DMS53 treated with DMSO at 0.1 percent for 48 hours (cell line): Measurements from ENCODE around the gene RGS7.
"Not testable (repeated sequence)": the region's sequence is repeated elsewhere in the genome, so short reads cannot be mapped to it uniquely, and the experiment has no call there.

ENCODE experiments used
- DNase-seq: peaks from one replicate; lab custom pipeline; 2025; ENCODE audit not compliant: unreplicated experiment; lab: John Stamatoyannopoulos, UW

RGS7 gene

DNA sequence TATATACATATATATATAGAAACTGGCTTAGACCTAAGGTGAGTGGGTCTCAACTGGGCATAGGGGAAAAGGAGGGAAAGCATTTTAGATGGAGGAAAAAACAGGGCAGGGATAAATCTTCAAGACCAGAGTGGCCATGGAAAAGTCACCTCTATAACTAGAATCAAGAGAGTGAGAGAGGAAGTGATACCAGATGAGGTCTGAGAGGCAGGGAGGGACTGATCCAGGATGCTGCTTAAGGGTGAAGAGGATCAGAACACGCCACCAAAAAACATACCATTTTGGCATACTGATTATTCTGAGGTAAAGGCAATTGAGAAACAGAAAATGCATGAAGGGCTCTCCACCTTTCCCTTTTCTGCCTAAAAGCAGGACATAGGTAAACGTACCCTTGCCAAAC, 268.9 kb downstream of the RGS7 start:
- not testable (repeated sequence) for DNase-seq

DNA sequence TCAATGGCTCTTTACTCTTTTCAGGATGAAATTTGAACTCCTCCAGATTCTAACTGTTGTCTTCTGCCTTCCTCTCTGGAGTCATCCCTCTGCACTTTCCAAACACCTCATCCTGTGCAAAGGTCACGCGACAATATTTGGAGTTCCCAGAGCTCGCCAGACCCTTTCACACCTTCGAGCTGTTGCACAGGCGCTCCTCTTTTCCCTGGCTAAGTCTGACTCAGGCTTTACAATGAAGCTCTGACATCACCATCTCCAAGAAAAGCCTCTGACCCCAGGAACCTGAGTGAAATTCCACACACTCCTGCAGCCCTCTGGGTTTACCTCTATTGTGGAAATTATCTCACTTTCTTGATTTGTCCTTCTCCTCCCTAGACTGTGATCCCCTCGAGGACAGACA, 270.3 kb downstream of the RGS7 start:
- DNase-seq, result no peak

- DNase-seq, result no peak
These were observed 273.7 kb downstream of the RGS7 start for GRCh38 chr1:241083285-241083684.

GRCh38 chr1:241081473-241081872, 275.5 kb downstream of the RGS7 start:
- DNase-seq, result no peak

DNA sequence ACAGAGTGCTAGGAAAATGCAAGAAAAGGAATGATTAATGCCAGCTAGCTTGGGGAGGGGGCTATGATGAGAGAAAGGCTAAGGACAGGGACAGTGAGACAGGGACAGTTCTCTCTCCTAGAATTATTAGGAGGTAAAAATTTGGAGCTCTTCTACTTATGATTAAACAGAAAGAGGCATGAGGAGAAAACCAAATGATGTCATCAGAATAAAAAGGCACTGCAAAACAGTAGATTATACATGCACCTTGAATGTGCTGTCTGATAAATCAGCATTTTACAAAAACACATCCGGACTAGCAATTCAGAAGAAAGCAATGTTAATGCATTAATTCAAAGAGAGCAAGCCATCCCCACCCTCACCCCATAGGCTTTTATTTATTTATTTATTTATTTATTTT, 277.5 kb downstream of the RGS7 start:
- no peak for DNase-seq

DNA sequence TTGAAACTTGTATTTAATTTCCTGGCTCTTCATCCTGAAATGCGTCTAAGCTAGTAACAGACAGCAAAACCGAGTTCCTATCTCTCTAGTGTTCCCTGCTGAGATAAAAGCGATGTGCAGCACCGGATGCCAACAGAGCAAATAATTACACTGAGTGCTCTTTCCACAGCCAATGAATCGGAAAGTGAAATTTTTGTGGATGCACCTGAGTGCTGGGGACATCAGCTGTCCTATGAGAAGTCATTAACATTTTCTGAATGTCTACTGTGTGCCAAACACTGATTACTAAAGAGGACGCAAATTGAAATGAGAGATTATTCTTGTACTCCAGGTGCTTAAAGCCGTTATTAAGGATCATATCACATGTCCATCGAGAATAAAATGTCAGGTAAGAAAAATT, 278.0 kb downstream of the RGS7 start:
- DNase-seq, result no peak

- DNase-seq, result no peak
These were observed 279.4 kb downstream of the RGS7 start for GRCh38 chr1:241077386-241078147.

DNA sequence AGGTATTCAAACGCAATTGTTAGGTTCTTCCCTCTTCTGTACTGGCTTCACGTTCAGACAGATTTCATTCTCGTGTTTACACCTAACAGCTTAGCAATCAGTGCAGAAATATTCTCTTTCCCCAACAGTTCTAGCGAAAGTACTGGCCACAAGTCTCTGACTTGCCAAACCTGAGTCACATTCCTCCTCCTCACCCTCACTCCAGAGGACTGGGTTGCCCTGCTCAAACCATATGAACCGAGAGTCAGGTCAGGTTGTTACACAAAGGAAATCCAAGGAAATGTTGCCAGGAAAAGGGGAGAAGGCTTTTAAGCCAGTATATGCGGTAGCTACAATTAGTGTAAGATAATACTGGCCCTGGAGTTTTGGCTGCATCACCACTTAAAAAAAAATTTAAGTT, 282.5 kb downstream of the RGS7 start:
- DNase-seq, result no peak

GRCh38 chr1:241068359-241068758, 288.6 kb downstream of the RGS7 start:
- no peak for DNase-seq

- no peak for DNase-seq
These were observed 293.7 kb downstream of the RGS7 start for GRCh38 chr1:241063276-241063675.

DNA sequence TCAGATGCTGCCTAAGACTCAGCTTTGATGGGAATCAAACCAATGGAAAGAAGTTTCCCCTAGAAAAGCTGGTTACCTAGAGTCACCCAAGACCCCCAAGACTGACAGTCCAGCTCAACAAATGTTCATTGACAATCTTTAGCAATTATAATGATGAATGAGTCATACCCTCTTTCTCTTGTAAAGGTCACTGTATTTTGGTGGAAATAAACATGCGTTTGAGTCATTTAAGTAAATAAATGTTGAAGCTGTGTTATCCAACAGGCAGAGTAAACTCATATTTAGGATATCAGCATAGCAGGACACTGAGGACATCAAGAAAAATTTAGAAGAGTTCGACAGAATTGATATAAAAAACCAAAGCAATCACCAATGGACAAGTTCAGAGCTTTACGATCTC, 295.9 kb downstream of the RGS7 start:
- peak; percentile 8 for DNase-seq

DNA sequence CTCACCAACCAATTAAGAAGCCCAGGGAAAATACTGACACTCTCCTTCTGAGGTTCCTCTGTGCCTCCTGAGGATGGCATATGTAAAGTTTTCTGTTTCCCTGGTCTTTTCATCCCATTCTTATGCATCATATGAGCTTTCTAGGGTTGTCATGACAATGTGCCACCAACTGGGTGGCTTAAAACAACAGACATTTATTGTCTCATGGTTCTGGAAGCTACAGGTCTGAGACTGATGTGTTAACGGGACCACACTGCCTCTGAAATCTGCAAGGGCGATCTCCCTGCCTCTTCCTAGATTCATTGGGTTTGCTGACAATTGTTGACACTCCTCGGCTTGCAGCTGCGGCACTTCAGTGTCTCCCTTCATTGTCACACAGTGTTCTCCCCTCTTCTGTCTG, 308.4 kb downstream of the RGS7 start:
- DNase-seq, result no peak

GRCh38 chr1:241045659-241046058, 311.3 kb downstream of the RGS7 start:
- DNase-seq, result no peak

DNA sequence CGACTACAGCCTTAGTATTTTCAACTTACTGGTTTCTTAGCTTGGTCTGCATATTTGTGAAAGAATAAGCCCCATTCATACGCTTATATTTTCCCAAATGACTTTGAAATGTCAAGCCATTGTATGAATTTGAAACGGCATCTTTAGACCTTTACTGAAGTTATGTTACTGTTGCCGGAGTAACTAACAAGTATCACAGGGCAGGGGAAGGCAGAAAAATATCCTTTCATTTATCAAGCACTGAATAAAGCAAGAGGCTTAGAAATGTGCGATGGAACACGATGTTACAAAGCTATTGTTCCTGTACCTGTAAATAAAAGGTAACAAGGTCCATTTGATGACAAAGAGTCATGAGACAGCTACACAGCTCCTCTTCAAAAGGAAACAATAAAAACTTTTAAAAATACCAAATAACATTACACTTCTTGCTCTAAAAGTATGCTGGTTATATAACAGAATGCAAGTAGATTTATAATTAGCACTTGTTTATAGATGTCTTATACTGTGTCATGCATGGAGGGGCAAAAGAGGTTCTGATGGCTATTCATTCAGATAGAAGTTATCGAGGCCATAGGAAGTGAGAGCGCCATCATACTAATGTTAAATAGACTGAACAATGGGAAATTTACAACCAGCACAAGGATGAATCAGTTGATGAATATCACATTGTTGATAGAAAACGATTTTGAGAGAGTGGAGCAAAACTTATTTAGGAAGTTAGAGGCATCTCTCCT, 322.6 kb downstream of the RGS7 start:
- no peak for DNase-seq

DNA sequence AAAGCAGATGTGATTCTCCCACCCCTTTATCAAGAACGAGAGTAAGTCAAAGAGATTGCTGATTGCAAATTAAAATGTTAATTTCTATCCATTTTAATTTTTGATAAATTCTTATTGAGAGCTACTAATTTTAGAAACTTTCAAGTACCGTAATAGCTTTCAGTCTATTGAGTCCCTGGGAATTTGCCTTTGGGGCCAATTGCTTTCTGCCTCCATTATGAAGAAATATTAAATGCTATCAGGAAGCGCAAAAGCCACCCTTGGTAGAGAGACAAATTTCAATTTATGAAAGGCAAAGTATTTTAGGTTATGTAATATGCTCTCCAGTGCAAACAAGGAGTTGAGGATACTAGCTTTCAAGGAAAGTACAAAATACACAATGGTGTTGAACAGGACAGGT, 332.2 kb downstream of the RGS7 start:
- DNase-seq, result no peak

GRCh38 chr1:241022366-241022765, 334.6 kb downstream of the RGS7 start:
- DNase-seq, result no peak

DNA sequence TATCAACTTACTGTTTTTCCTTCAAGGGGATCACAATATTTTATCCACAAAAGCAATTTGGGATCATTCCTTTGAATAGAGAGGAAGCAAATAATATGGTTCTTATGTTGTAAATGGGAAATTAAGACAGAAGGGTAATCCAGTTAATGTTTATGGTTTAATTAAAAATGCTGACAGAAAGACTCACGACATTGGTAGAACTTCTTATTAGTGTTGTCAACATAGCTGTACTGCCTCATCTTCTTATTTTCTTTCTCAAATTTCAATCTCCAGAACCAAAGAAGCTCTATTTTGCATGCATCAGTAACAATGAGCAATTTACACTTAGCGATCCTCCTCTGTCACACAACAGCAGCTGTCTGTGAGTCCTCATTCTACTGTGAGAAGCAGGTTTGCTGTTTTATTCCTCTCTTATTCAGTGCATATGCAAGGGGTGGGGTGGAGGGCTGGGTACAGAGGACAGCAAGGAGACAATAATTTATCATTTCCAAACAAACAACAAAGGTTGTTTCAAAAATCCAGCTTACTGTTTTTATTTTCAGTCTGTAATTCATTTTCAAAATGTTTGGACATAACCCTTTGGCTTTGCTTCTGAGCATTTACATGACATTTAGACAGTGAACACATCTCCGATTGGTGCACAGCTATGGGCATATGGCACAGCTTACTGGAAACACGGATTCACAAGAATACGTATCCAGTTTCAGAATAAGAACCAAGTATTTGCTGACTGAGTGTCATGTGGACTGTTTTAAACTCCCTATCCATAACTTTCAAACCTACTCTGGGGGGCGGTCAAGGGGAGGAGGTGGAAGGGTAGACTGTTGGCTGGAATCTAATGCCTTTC, 335.9 kb downstream of the RGS7 start:
- DNase-seq, result no peak

DNA sequence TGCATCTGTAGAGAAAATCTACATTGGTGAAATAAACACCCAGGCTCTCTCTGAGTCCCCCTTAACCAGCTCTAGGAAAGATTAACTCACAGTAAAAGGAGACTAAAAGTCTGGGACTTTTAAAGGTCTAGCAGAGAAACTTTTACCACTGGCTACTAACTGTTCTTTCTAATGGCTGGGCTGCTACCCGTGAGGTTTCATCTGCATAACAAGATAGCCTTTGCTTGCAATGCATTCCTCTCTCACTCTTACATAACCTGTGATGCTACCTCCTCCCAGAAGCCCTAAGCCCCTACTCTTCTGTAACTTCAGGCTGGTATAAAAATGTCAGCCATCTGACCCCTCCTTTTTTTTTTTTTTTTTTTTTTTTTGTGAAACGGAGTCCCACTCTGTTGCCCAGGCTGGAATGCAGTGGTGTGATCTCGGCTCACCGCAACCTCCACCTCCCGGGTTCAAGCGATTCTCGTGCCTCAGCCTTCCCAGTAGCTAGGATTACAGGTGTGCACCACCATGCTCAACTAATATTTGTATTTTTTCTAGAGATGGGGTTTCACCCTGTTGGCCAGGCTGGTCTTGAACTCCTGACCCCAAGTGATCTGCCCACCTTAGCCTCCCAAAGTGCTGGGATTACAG, 344.2 kb downstream of the RGS7 start:
- DNase-seq, result no peak

- no peak for DNase-seq
These were observed 349.3 kb downstream of the RGS7 start for GRCh38 chr1:241007668-241008067.

- DNase-seq, result no peak
These were observed 357.2 kb downstream of the RGS7 start for GRCh38 chr1:240999826-241000225.

GRCh38 chr1:240998441-240999015, 358.5 kb downstream of the RGS7 start:
- no peak for DNase-seq
